Stimulated activated CD4-positive, alpha-beta T cell treated with anti-CD3 and anti-CD28 coated beads, Interleukin-4, amount 100 ng/mL, for 48 hours (primary cell): ENCODE results near the gene STIM2.
"Not testable (repeated sequence)": the region's sequence is repeated elsewhere in the genome, so short reads cannot be mapped to it uniquely, and the experiment has no call there.

ENCODE experiments used
- DNase-seq, 2 donors: peaks; one replicate each; pipeline ENCODE4 v3.0.0-alpha.2; 2020; ENCODE audit warnings: low read depth in 2 of 2

Gene STIM2

GRCh38 chr4:26860157-26860921, at the start of gene STIM2:
Gene STIM2, plus strand, starts transcription at chr4:26860841.
- peak; percentile 95 for DNase-seq

- not testable (repeated sequence) for DNase-seq
Measured at GRCh38 chr4:26811571-26811970, 49.1 kb upstream of the STIM2 start.

GRCh38 chr4:26812049-26812714, 48.5 kb upstream of the STIM2 start:
- no peak for DNase-seq

- no peak for DNase-seq
Measured at GRCh38 chr4:26813698-26814097, 46.9 kb upstream of the STIM2 start.

- DNase-seq, result no peak
Measured at GRCh38 chr4:26815199-26815598, 45.4 kb upstream of the STIM2 start.

GRCh38 chr4:26815706-26816105, 44.9 kb upstream of the STIM2 start:
- no peak for DNase-seq

- no peak for DNase-seq
Measured at GRCh38 chr4:26819026-26819425, 41.6 kb upstream of the STIM2 start.

GRCh38 chr4:26819478-26820095, 41.1 kb upstream of the STIM2 start:
- no peak for DNase-seq

- DNase-seq, result no peak
Measured at GRCh38 chr4:26820346-26820745, 40.3 kb upstream of the STIM2 start.

- DNase-seq, result no peak
Measured at GRCh38 chr4:26821031-26821430, 39.6 kb upstream of the STIM2 start.

GRCh38 chr4:26821677-26822503, 38.8 kb upstream of the STIM2 start:
- no peak for DNase-seq

- DNase-seq, result no peak
Measured at GRCh38 chr4:26822546-26822945, 38.1 kb upstream of the STIM2 start.

GRCh38 chr4:26822974-26823373, 37.7 kb upstream of the STIM2 start:
- not testable (repeated sequence) for DNase-seq

- no peak for DNase-seq
Measured at GRCh38 chr4:26823583-26823982, 37.1 kb upstream of the STIM2 start.

- no peak for DNase-seq
Measured at GRCh38 chr4:26824667-26825066, 36.0 kb upstream of the STIM2 start.

GRCh38 chr4:26826721-26827120, 33.9 kb upstream of the STIM2 start:
- no peak for DNase-seq

GRCh38 chr4:26827336-26827735, 33.3 kb upstream of the STIM2 start:
- not testable (repeated sequence) for DNase-seq

GRCh38 chr4:26827798-26828197, 32.8 kb upstream of the STIM2 start:
- DNase-seq, result no peak

- no peak for DNase-seq
Measured at GRCh38 chr4:26829018-26829417, 31.6 kb upstream of the STIM2 start.

GRCh38 chr4:26830033-26830432, 30.6 kb upstream of the STIM2 start:
- DNase-seq, result no peak

GRCh38 chr4:26830701-26831100, 29.9 kb upstream of the STIM2 start:
- DNase-seq, result no peak

GRCh38 chr4:26836539-26836938, 24.1 kb upstream of the STIM2 start:
- no peak for DNase-seq
